Breast epithelium (tissue), 4 donors: Measurements from ENCODE around the gene TUNAR. TPM values are rescaled to one million over a fixed set of nuclear protein-coding genes. Genes with fewer than 3 reads are reported as not detected.

Source experiments
- DNase-seq, 2 donors: peaks; one replicate each; pipeline ENCODE4 v3.0.0-alpha.2; 2019; ENCODE audit warnings: low spot score in 2 of 2
- H3K27ac ChIP-seq, 2 donors: fragments of 200-600 bp; sonication (generic) in 1 of 2; one replicate each; pipeline ENCODE4 v1.5.1; 2016 to 2019; ENCODE audit warnings: mild to moderate bottlenecking in 1 of 2
- H3K27me3 ChIP-seq, 2 donors: fragments of 200-600 bp; sonication (generic) in 1 of 2; one replicate each; pipeline versions ENCODE4 v1.5.1 to v1.6.0; 2017 to 2019; ENCODE audit warnings: control low read depth in 1 of 2, mild to moderate bottlenecking in 1 of 2
- H3K36me3 ChIP-seq: fragments of 200-600 bp; one replicate; pipeline ENCODE4 v1.5.1; 2019
- H3K4me1 ChIP-seq, 2 donors: fragments of 200-600 bp; sonication (generic); one replicate each; pipeline ENCODE4 v1.5.1; 2016 to 2019; ENCODE audit warnings: control low read depth in 1 of 2
- H3K4me3 ChIP-seq, 3 donors: fragments of 200-600 bp; sonication (generic); 1 replicate in 2 of 3; 2 replicates in 1 of 3; pipeline ENCODE4 v1.5.1; 2016 to 2019; ENCODE audit warnings: mild to moderate bottlenecking in 3 of 3, moderate library complexity in 2 of 3
- H3K9me3 ChIP-seq, 2 donors: fragments of 200-600 bp; sonication (generic) in 1 of 2; one replicate each; pipeline ENCODE4 v1.5.1; 2016 to 2019; ENCODE audit warnings: control low read depth in 1 of 2
- CTCF ChIP-seq, 3 donors: fragments of 450-650 bp; IDR thresholded peaks; one replicate each; pipeline ENCODE4 v1.5.1; 2016 to 2017; ENCODE audit warnings: antibody characterized with exemption in 3 of 3, mild to moderate bottlenecking in 3 of 3, moderate library complexity in 3 of 3
- POLR2A ChIP-seq: fragments of 450-650 bp; IDR thresholded peaks from one replicate; pipeline ENCODE4 v1.6.1; 2016; ENCODE audit warnings: antibody characterized with exemption, mild to moderate bottlenecking, moderate library complexity
- POLR2AphosphoS5 ChIP-seq, 3 donors: sonication (generic); formaldehyde crosslinking; IDR thresholded peaks; one replicate each; pipeline ENCODE4 v1.6.1; 2017; ENCODE audit warnings: antibody characterized with exemption in 3 of 3
- intact Hi-C: fragments of 100-400 bp; cut with DNase I; formaldehyde crosslinking; loops from one replicate; pipeline ENCODE4 v1.15.1; 2023; ENCODE audit warnings: low total_unique reads
- total RNA-seq, 3 donors: library from RNA; depleted of rRNA; stranded (reverse); fragments of >200 nt; gene quantifications; one replicate each; pipeline ENCODE4 v1.1.0, GENCODE V29; 2016

TUNAR gene
- total RNA-seq, 3 donors from 2014 or later, result 0.15 TPM; not detected in 2

- no peak for TF ChIP-seq POLR2AphosphoS5 (IDR thresholded peaks at IDR 0.05)
- TF ChIP-seq POLR2A, result no peak
- TF ChIP-seq CTCF (IDR thresholded peaks at IDR 0.05), result no peak
- intact Hi-C loops, result no loop called here
- peaks cover 0 to 4% of the 10 kb centered on the region in 2 donors for H3K9me3 ChIP-seq
- H3K27ac ChIP-seq, result no peak overlapping the region
- H3K4me1 ChIP-seq, result no peaks in the 10 kb centered on the region
- peaks cover 0 to 44% of the 10 kb centered on the region in 2 donors for H3K27me3 ChIP-seq
- H3K36me3 ChIP-seq, result no peaks in the 10 kb centered on the region
- no peak overlapping the region for H3K4me3 ChIP-seq
- DNase-seq, result no peak
These were observed 5.9 kb upstream of the TUNAR start for GRCh38 chr14:95870772-95871171.

GRCh38 chr14:95871531-95871930 lies 5.1 kb upstream of the TUNAR start:
- intact Hi-C loops, result no loop called here
- DNase-seq, result no peak

GRCh38 chr14:95872777-95873176 lies 3.9 kb upstream of the TUNAR start:
- no peaks in the 10 kb centered on the region for H3K9me3 ChIP-seq
- no peak overlapping the region for H3K27ac ChIP-seq
- no peak for DNase-seq
- TF ChIP-seq CTCF (IDR thresholded peaks at IDR 0.05) (no peak), POLR2A (no peak), POLR2AphosphoS5 (IDR thresholded peaks at IDR 0.05) (no peak)
- H3K4me3 ChIP-seq, result no peak overlapping the region
- intact Hi-C loops, result no loop called here
- H3K4me1 ChIP-seq, result peaks cover 0 to 10% of the 10 kb centered on the region in 2 donors
- H3K27me3 ChIP-seq, result peaks cover 7 to 59% of the 10 kb centered on the region in 2 donors
- H3K36me3 ChIP-seq, result no peaks in the 10 kb centered on the region

More at GRCh38 chr14:95871531-95871930, 5.1 kb upstream of the TUNAR start:
- Histone ChIP-seq H3K9me3 (no peaks in the 10 kb centered on the region), H3K27me3 (peaks cover 6 to 47% of the 10 kb centered on the region in 2 donors), H3K4me1 (peaks cover 0 to 4% of the 10 kb centered on the region in 2 donors), H3K36me3 (no peaks in the 10 kb centered on the region), H3K27ac (no peak overlapping the region), H3K4me3 (no peak overlapping the region)
- no peak for TF ChIP-seq POLR2A

- Histone ChIP-seq H3K27ac (no peak overlapping the region), H3K27me3 (peaks cover 7 to 67% of the 10 kb centered on the region in 2 donors), H3K36me3 (no peaks in the 10 kb centered on the region), H3K9me3 (no peaks in the 10 kb centered on the region), H3K4me3 (peak overlapping the region in 2 of 3 donors; percentile 36 to 52), H3K4me1 (peaks cover 0 to 10% of the 10 kb centered on the region in 2 donors)
- no peak for DNase-seq
- intact Hi-C loops, result no loop called here
- TF ChIP-seq CTCF (IDR thresholded peaks at IDR 0.05) (no peak), POLR2AphosphoS5 (IDR thresholded peaks at IDR 0.05) (no peak), POLR2A (no peak)
These were observed 536 bp upstream of the TUNAR start for GRCh38 chr14:95875831-95876760.

GRCh38 chr14:95877633-95878032 lies 1.0 kb downstream of the TUNAR start:
- TF ChIP-seq POLR2AphosphoS5 (IDR thresholded peaks at IDR 0.05), result no peak
- TF ChIP-seq CTCF (IDR thresholded peaks at IDR 0.05), result no peak
- no peak for TF ChIP-seq POLR2A
- H3K36me3 ChIP-seq, result no peaks in the 10 kb centered on the region
- H3K4me3 ChIP-seq, result no peak overlapping the region
- no peak for DNase-seq
- no peak overlapping the region for H3K27ac ChIP-seq
- intact Hi-C loops, result no loop called here
- H3K9me3 ChIP-seq, result no peaks in the 10 kb centered on the region
- H3K27me3 ChIP-seq, result peaks cover 7 to 70% of the 10 kb centered on the region in 2 donors
- H3K4me1 ChIP-seq, result peaks cover 0 to 10% of the 10 kb centered on the region in 2 donors
